H9 (cell line): Measurements from ENCODE around the gene TRMT112. TPM values are rescaled to one million over a fixed set of nuclear protein-coding genes. Genes with fewer than 3 reads are reported as not detected.

ENCODE experiments used
- DNase-seq: peaks from one replicate; pipeline ENCODE4 v3.0.0-alpha.2; 2017
- H2AFZ ChIP-seq: one replicate; pipeline ENCODE4 v1.6.1; 2013; ENCODE audit warnings: mild to moderate bottlenecking, low read length, control low read depth, moderate library complexity
- H2AK5ac ChIP-seq: 2 replicates; pipeline ENCODE4 v1.6.1; 2013; ENCODE audit warnings: low read length, control low read depth, mixed read lengths; ENCODE audit not compliant: insufficient read length
- H2BK120ac ChIP-seq: one replicate; pipeline ENCODE4 v1.6.1; 2013; ENCODE audit warnings: low read depth, mild to moderate bottlenecking, low read length, control low read depth, inconsistent platforms; ENCODE audit not compliant: poor library complexity, severe bottlenecking
- H2BK12ac ChIP-seq: 2 replicates; pipeline ENCODE4 v1.6.1; 2013; ENCODE audit warnings: low read length, control low read depth, mixed read lengths, low read depth; ENCODE audit not compliant: insufficient read length
- H2BK15ac ChIP-seq: 2 replicates; pipeline ENCODE4 v1.6.1; 2013; ENCODE audit warnings: low read depth, low read length, control low read depth
- H2BK20ac ChIP-seq: one replicate; pipeline ENCODE4 v1.6.1; 2013; ENCODE audit warnings: low read depth, mild to moderate bottlenecking, low read length, control low read depth, inconsistent platforms; ENCODE audit not compliant: poor library complexity, severe bottlenecking
- H2BK5ac ChIP-seq: 2 replicates; pipeline ENCODE4 v1.6.1; 2013; ENCODE audit warnings: low read length, control low read depth, mixed read lengths; ENCODE audit not compliant: insufficient read length
- H3K14ac ChIP-seq: 2 replicates; pipeline ENCODE4 v1.6.1; 2013; ENCODE audit warnings: low read length, control low read depth; ENCODE audit not compliant: insufficient read depth
- H3K18ac ChIP-seq: 2 replicates; pipeline ENCODE4 v1.6.1; 2013; ENCODE audit warnings: low read depth, mild to moderate bottlenecking, mixed read lengths, low read length, control low read depth; ENCODE audit not compliant: insufficient read length
- H3K23ac ChIP-seq: 2 replicates; pipeline ENCODE4 v1.6.1; 2013; ENCODE audit warnings: low read length, control low read depth, mixed read lengths, low read depth; ENCODE audit not compliant: insufficient read length
- H3K23me2 ChIP-seq: 2 replicates; pipeline ENCODE4 v1.6.1; 2013; ENCODE audit warnings: low read depth, mild to moderate bottlenecking, mixed read lengths, low read length, control low read depth; ENCODE audit not compliant: insufficient read length, poor library complexity, severe bottlenecking
- H3K27ac ChIP-seq: 2 replicates; pipeline ENCODE4 v1.5.1; 2013; ENCODE audit warnings: low read length, control low read depth, mixed read lengths, low read depth; ENCODE audit not compliant: insufficient read length
- H3K27me3 ChIP-seq: 2 replicates; pipeline ENCODE4 v1.6.1; 2013; ENCODE audit warnings: low read length, control low read depth, inconsistent platforms; ENCODE audit not compliant: insufficient read depth
- H3K4ac ChIP-seq: 2 replicates; pipeline ENCODE4 v1.6.1; 2013; ENCODE audit warnings: low read depth, mild to moderate bottlenecking, control low read depth, inconsistent platforms, low read length, moderate library complexity
- H3K4me1 ChIP-seq: 2 replicates; pipeline ENCODE4 v1.6.1; 2013; ENCODE audit warnings: low read length, control low read depth, inconsistent platforms; ENCODE audit not compliant: insufficient read depth
- H3K4me2 ChIP-seq: 2 replicates; pipeline ENCODE4 v1.6.1; 2013; ENCODE audit warnings: low read length, control low read depth, mixed read lengths; ENCODE audit not compliant: insufficient read length, insufficient read depth
- H3K56ac ChIP-seq: 2 replicates; pipeline ENCODE4 v1.6.1; 2013; ENCODE audit warnings: low read depth, mild to moderate bottlenecking, mixed read lengths, low read length, control low read depth; ENCODE audit not compliant: insufficient read length
- H3K79me1 ChIP-seq: 2 replicates; pipeline ENCODE4 v1.6.1; 2013; ENCODE audit warnings: low read depth, mild to moderate bottlenecking, moderate library complexity, low read length, control low read depth, inconsistent platforms; ENCODE audit not compliant: insufficient read depth, poor library complexity, severe bottlenecking
- H3K79me2 ChIP-seq: 2 replicates; pipeline ENCODE4 v1.6.1; 2013; ENCODE audit warnings: low read length, control low read depth, inconsistent platforms; ENCODE audit not compliant: insufficient read depth
- H3K9ac ChIP-seq: 2 replicates; pipeline ENCODE4 v1.6.1; 2013; ENCODE audit warnings: low read length, control low read depth, mixed read lengths; ENCODE audit not compliant: insufficient read length; ENCODE audit errors: extremely low read depth
- H3K9me3 ChIP-seq: one replicate; pipeline ENCODE4 v1.6.1; 2013; ENCODE audit warnings: low read depth, low read length, inconsistent platforms; ENCODE audit not compliant: control insufficient read depth
- H3T11ph ChIP-seq: one replicate; pipeline ENCODE4 v1.6.1; 2013; ENCODE audit warnings: mild to moderate bottlenecking, low read length, control low read depth, inconsistent platforms
- H4K20me1 ChIP-seq: one replicate; pipeline ENCODE4 v1.6.1; 2013; ENCODE audit not compliant: control insufficient read depth, insufficient read length, insufficient read depth
- H4K5ac ChIP-seq: 2 replicates; pipeline ENCODE4 v1.6.1; 2013; ENCODE audit warnings: low read depth, mild to moderate bottlenecking, mixed read lengths, low read length, control low read depth; ENCODE audit not compliant: insufficient read length
- H4K8ac ChIP-seq: replicated peaks from 2 replicates; pipeline ENCODE4 v1.6.1; 2013; ENCODE audit warnings: low read length, control low read depth, mixed read lengths, low read depth; ENCODE audit not compliant: insufficient read length
- H4K91ac ChIP-seq: 2 replicates; pipeline ENCODE4 v1.6.1; 2013; ENCODE audit warnings: low read depth, mild to moderate bottlenecking, moderate library complexity, mixed read lengths, low read length, control low read depth; ENCODE audit not compliant: insufficient read length
- H3K27ac Mint-ChIP-seq, 3 experiments: 2 replicates in 2 of 3; 3 replicates in 1 of 3; pipeline ENCODE4 v1.8.0; 2020 to 2021; ENCODE audit warnings: mixed read lengths in 3 of 3, mild to moderate bottlenecking in 1 of 3, moderate library complexity in 1 of 3
- H3K27me3 Mint-ChIP-seq: 2 replicates; pipeline ENCODE4 v1.8.0; 2021; ENCODE audit warnings: low read depth, mild to moderate bottlenecking, moderate library complexity, mixed read lengths
- H3K36me3 Mint-ChIP-seq, 3 experiments: 2 replicates in 2 of 3; 3 replicates in 1 of 3; pipeline ENCODE4 v1.8.0; 2020 to 2021; ENCODE audit warnings: low read depth in 3 of 3, mixed read lengths in 3 of 3; ENCODE audit not compliant: insufficient read depth in 1 of 3
- H3K4me1 Mint-ChIP-seq, 2 experiments: 2 replicates each; pipeline ENCODE4 v1.8.0; 2020; ENCODE audit warnings: mixed read lengths in 2 of 2
- H3K4me3 Mint-ChIP-seq, 2 experiments: 2 replicates in 1 of 2; 3 replicates in 1 of 2; pipeline ENCODE4 v1.8.0; 2020 to 2021; ENCODE audit warnings: mild to moderate bottlenecking in 2 of 2, mixed read lengths in 2 of 2, moderate library complexity in 1 of 2
- H3K9me3 Mint-ChIP-seq, 2 experiments: 2 replicates in 1 of 2; 3 replicates in 1 of 2; pipeline ENCODE4 v1.8.0; 2020; ENCODE audit warnings: mild to moderate bottlenecking in 2 of 2, mixed read lengths in 2 of 2, moderate library complexity in 1 of 2
- CTCF ChIP-seq: fragments of 200-600 bp; sonication (generic); conservative IDR thresholded peaks from 3 replicates; pipeline ENCODE4 v1.8.0; 2021; ENCODE audit warnings: antibody characterized with exemption, mild to moderate bottlenecking
- WGBS: extraction: QIAGEN DNeasy Blood & Tissue Kit; methylation state at CpG from one replicate; pipeline ENCODE4 v1.1.7; 2013; ENCODE audit warnings: missing lambda C conversion rate, low lambda C conversion rate, mixed read lengths; ENCODE audit not compliant: insufficient read length; ENCODE audit errors: extremely low coverage; 5-methylcytosine and 5-hydroxymethylcytosine counted together
- total RNA-seq: library from RNA; stranded (reverse); gene quantifications from 2 replicates; pipeline ENCODE4 v1.2.1, GENCODE V29; 2021

The TRMT112 gene
- total RNA-seq, 1 experiment from 2014 or later: 315 TPM

- Histone ChIP-seq H4K20me1 (peaks cover 2% of the 10 kb centered on the region), H2AK5ac (no peak overlapping the region), H3K9me3 (no peaks in the 10 kb centered on the region), H2BK20ac (no peak overlapping the region), H3T11ph (no peak overlapping the region), H2BK12ac (no peak overlapping the region), H2BK120ac (no peak overlapping the region), H3K18ac (no peak overlapping the region), H2BK5ac (no peak overlapping the region), H3K4ac (no peak overlapping the region), H3K23me2 (peaks cover 12% of the 10 kb centered on the region), H3K23ac (no peak overlapping the region), H3K27ac (no peak overlapping the region), H2BK15ac (no peak overlapping the region), H3K9ac (no peak overlapping the region), H3K79me1 (no peaks in the 10 kb centered on the region), H4K8ac (no peak overlapping the region), H4K5ac (no peak overlapping the region), H3K56ac (no peak overlapping the region), H3K4me1 (peaks cover 2% of the 10 kb centered on the region; the same call in 1 of the 2 replicates), H3K14ac (no peak overlapping the region), H3K79me2 (no peaks in the 10 kb centered on the region), H2AFZ (no peak overlapping the region), H3K27me3 (no peaks in the 10 kb centered on the region; the same call in 1 of the 2 replicates), H4K91ac (no peak overlapping the region), H3K4me2 (no peak overlapping the region)
- peak; percentile 77 for TF ChIP-seq CTCF
- peak; percentile 89 for DNase-seq
- Mint-ChIP-seq H3K9me3 (no peaks in the 10 kb centered on the region), H3K36me3 (peaks cover 3 to 9% (median 4%) of the 10 kb centered on the region in 3 experiments; a peak in 5 of 7 replicates), H3K4me1 (peaks cover 21 to 38% of the 10 kb centered on the region in 2 experiments), H3K27ac (peak overlapping the region in 2 of 3 experiments; percentile 41 to 53; a peak in 4 of 7 replicates), H3K4me3 (peak overlapping the region; percentile 16 to 34; a peak in 4 of 5 replicates), H3K27me3 (no peaks in the 10 kb centered on the region)
- WGBS: no CpG with 5 or more reads among the region's 25 CpGs
Measured at GRCh38 chr11:64356498-64357411, 39.4 kb upstream of the TRMT112 start.
